NCI-H524 (cell line): ENCODE data around the gene TXNDC2.
A peak's percentile ranks its signal among the peaks of the same experiment; 100 is the strongest.
"Not testable (repeated sequence)": the region's sequence is repeated elsewhere in the genome, so short reads cannot be mapped to it uniquely, and the experiment has no call there.

Source experiments
- DNase-seq, 2 experiments: peaks; one replicate each; lab custom pipeline; 2025; lab: John Stamatoyannopoulos, UW

Gene TXNDC2

DNA sequence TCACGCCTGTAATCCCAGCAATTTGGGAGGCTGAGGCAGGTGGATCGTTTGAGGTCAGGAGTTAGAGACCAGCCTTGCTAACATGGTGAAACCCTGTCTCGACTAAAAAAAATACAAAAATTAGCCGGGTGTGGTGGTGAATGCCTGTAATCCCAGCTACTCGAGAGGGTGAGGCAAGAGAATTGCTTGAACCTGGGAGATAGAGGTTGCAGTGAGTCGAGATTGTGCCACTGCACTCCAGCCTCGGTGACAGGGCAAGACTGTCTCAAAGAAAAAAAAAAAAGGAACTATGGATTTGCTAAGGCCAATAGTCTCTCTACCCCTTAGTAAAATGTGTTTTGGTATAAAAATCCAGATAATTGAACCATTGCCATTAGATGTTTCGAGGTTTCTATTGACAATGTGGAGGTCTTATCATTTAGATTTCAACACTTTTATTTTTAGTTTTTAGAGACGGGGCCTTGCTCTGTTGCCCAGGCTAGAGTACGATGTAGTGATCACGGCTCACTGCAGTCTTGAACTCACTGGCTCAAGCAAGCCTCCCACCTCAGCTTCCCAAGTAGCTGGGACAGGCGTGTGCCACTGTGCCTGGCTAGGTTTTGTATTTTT, 1.1 kb upstream of the TXNDC2 start:
- DNase-seq, result no peak

DNA sequence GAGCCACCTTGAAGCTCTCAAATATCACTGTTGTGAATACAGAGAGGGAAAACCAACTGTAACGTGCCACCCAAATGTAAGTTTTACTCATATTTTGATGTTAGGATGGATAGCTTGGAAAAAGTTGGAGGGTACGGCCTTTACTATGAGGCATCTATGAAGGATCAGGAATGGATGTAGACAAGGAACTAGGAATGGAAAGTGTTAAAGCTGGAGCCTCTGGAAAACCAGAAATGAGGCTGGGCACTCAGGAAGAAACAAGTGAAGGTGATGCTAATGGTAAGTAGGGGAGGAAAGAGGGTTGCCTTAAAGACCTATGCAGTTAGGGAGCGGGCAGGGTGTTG, 204 bp downstream of the TXNDC2 start:
- no peak for DNase-seq

DNA sequence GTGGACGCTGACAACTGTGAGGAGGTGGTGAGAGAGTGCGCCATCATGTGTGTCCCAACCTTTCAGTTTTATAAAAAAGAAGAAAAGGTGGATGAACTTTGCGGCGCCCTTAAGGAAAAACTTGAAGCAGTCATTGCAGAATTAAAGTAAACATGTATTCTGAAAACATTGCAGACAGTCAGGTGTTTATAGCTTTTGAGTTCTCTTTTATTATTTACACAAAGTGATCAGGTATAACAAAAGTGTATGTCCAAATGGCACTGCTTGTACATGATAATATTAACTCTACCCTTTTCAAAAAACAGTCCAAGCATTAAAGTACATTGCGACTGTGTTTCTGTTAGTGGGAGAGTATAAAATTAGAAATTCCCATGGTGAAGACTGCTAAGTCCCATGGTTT, 2.2 kb downstream of the TXNDC2 start:
- no peak for DNase-seq

- DNase-seq, result no peak
Observed at GRCh38 chr18:9890196-9890595, 4.4 kb downstream of the TXNDC2 start.

DNA sequence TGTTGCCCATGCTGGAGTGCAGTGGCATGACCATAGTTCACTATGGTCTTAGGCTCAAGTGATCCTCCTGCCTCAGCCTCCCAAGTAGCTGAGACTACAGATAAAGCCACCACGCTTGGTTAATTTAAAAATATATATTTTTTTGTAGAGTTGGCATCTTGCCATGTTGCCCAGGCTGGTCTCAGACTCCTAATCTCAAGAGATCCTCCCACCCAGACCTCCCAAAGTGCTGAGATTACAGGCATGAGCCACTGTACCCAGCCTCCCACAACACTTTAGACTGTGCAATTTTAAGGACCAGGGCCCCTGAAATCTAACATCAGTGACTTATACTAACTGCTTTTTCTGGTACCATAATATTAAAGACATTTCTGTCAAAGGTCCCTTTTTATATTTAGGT, 5.2 kb downstream of the TXNDC2 start:
- DNase-seq, result no peak

DNA sequence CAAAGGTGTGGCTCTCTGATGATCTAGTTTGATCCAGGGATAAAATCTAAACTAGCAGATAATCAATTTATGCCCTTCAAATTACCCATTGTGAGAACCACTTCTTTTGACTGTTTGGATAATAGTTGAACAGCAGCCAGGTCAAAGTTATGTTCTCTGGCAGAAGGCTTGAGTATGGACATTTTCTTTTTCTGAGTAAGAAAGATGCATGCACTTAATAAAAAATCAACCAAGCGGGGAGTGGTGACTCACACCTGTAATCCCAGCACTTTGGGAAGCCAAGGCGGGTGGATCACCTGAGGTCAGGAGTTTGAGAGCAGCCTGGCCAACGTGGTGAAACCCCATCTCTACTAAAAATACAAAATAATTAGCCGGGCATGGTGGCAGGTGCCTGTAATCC, 5.7 kb downstream of the TXNDC2 start:
- not testable (repeated sequence) for DNase-seq

GRCh38 chr18:9894454-9895068, 8.8 kb downstream of the TXNDC2 start:
- no peak for DNase-seq

- DNase-seq, result no peak
Observed at GRCh38 chr18:9897129-9897528, 11.4 kb downstream of the TXNDC2 start.

GRCh38 chr18:9897787-9898291, 12.1 kb downstream of the TXNDC2 start:
- DNase-seq, result not testable (repeated sequence)

DNA sequence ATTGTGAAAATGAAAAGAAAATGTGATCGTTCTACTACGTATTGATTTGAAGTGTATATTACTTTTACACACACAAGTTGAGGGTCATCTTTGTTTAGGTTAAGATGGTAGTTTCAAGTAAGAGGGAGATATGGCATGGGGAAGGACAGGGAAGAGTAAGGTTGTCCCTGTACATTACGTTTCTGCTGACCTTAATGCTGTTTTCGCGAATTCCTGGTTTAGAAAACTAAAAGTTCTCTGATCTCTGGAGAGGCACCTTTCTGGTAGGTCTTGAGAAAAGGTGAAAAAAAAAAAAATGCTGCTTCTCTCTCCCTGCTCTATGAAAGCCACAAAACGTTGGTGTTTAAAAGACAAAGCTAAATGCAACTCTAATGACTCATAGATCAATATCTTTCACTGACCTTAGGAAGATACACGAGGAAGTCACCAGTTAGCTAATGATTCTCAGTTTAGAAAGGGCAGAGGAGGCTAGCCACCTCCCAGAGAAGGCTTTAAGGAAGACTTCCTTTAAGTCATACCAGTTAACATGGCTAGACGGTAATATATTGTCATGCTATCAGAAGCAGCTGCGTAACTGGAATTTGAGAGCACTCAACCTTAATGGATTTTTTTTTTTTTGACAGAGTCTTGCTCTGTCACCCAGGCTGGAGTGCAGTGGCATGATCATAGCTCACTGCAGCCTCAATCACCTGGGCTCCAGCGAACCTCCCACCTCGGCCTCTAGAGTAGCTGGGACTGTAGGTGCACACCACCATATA, 13.2 kb downstream of the TXNDC2 start:
- DNase-seq, result peak in 1 of 2 experiments; percentile 47

DNA sequence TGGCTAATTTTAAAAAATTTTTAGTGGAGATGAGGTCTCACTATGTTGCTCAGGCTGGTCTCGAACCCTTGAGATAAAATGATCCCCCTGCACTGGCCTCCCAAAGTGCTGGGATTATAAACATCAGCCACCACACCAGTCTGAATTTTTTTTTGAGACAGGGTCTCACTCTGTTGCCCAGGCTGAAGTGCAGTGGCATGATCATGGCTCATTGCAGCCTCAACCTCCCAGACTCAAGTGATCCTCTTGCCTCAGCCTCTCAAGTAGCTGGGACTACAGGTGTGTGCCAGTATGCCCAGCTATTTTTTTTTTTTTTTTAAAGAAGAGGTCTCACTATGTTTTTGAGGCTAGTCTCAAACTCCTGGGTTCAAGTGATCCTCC, 13.8 kb downstream of the TXNDC2 start:
- DNase-seq, result not testable (repeated sequence)

DNA sequence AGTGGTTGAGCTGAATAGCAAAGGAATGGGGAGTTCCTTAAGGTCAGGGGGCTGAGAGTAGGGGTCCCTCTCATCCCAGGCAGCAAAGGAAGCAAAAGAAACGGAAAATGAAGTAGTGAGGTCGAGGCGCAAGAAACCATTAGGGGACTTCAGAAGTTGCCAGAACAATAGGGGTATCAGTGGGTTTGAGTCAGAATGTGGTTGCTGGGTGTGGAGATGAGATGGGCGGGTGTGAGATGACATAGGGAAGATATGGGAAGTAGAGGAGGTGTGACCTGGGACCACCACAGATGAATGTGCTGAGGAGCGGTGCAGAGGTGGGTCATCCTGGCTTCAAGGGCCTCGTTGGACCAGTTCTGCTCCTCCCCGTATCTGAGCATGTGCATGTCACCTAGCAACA, 14.9 kb downstream of the TXNDC2 start:
- no peak for DNase-seq

DNA sequence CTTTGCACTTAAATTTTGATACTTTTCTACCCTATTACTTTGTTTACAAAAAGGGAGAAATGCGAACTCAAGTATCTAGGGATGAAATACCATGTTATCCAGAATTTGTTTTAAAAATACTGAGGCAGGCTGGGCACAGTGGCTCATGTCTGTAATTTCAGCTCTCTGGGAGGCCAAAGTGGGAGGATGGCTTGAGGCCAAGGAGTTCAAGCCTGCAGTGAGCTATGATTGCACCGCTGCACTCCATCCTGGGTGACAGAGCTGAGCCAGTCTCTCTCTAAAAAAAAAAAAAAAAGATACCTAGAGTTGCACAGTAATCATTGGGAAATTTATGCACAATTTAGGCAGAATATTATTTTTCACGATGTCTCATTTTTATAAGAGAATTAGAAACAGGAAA, 15.6 kb downstream of the TXNDC2 start:
- no peak for DNase-seq

DNA sequence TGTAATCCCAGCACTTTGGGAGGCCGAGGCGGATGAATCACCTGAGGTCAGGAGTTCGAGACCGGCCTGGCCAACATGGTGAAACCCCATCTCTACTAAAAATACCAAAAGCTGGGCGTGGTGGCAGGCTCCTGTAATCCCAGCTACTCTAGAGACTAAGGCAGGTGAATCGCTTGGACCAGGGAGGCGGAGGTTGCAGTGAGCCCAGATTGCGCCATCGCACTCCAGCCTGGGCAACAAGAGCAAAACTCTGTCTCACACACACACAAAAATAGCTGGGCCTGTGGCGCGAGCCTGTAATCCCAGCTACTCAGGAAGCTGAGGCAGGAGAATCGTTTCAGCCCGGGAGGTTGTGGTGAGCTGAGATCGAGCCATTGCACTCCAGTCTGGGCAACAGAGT, 16.5 kb downstream of the TXNDC2 start:
- not testable (repeated sequence) for DNase-seq

DNA sequence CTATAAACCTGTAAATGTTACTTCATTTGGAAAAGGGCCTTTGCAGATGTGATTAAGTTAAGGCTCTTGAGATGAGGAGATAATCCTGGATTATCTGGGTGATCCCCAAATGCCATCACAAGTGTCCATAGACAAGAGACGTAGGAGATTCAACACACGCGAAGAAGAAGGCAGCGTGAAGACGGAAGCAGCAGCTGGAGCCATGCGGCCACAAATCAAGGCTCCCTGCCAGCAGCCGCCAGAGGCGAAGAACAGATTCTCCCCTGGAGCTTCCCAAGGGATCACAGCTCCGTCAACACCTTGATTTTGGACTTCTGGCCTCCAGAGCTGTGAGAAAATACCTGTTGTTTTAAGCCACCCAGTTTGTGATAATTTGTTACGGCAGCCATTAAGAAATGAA, 17.1 kb downstream of the TXNDC2 start:
- DNase-seq, result peak; percentile 89 to 95

GRCh38 chr18:9905401-9905922, 19.7 kb downstream of the TXNDC2 start:
- no peak for DNase-seq

- DNase-seq, result no peak
Observed at GRCh38 chr18:9906481-9906880, 20.7 kb downstream of the TXNDC2 start.

- DNase-seq, result no peak
Observed at GRCh38 chr18:9907867-9908266, 22.1 kb downstream of the TXNDC2 start.

GRCh38 chr18:9910071-9910470, 24.3 kb downstream of the TXNDC2 start:
- DNase-seq, result no peak

DNA sequence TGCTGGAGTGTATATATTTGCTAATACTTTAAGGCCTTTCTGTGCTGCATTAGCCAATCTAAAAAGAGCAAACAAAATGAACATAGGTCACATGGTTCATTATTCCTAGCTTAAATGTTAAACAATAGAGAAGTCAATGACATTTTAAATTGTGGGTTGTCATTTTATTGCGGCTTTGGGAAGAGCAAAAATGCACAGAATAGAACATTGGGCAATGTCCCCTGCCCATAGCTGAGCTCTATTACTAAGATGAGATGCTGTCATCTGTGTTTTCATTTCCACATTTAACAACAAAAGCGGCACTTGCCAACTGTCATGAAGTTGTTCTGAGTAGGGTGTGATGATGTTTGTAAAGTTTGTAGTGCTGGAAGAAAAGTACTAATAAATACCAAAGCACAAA, 24.9 kb downstream of the TXNDC2 start:
- DNase-seq, result no peak

- no peak for DNase-seq
Observed at GRCh38 chr18:9911226-9911625, 25.5 kb downstream of the TXNDC2 start.

- not testable (repeated sequence) for DNase-seq
Observed at GRCh38 chr18:9912285-9912684, 26.5 kb downstream of the TXNDC2 start.

DNA sequence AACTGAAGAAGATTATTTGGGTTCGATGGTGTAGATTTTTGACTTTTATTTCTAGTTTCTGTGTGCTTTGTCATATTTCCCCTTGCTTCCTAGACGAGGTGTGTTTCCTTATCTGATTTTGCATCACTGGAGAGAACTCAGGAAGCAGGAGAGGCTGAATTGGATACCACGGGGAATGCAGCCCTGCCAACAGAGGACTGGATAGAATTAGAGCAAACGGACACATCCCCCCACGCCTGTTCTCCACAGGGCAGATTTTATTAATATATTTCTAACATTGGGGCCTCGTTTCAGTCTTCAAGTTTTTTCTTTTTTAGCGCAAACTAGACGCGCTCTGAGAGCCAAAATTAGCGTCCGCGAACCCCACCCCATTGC, 27.4 kb downstream of the TXNDC2 start:
- no peak for DNase-seq
